Endothelial cell of umbilical vein (primary cell): ENCODE results near the gene ADCY2.

Experiments used
- CTCF ChIP-seq, 2 donors: IDR thresholded peaks; 1 replicate in 1 of 2; 2 replicates in 1 of 2; pipeline ENCODE4 v1.5.1; 2011; ENCODE audit warnings: low read length in 2 of 2, mild to moderate bottlenecking in 2 of 2, moderate library complexity in 2 of 2, control low read depth in 1 of 2, inconsistent platforms in 1 of 2, low read depth in 1 of 2; ENCODE audit not compliant: insufficient read depth in 1 of 2; ENCODE audit errors: extremely low read depth in 1 of 2
- EZH2 ChIP-seq: IDR thresholded peaks from 2 replicates; pipeline ENCODE4 v1.6.1; 2012; ENCODE audit warnings: borderline replicate concordance, low read depth, mild to moderate bottlenecking, moderate library complexity, low read length, inconsistent platforms; ENCODE audit not compliant: severe bottlenecking
- FOS ChIP-seq: IDR thresholded peaks from 2 replicates; pipeline ENCODE4 v1.6.1; 2011; ENCODE audit warnings: mild to moderate bottlenecking, low read length, moderate library complexity, borderline replicate concordance; ENCODE audit not compliant: insufficient read depth
- GATA2 ChIP-seq: IDR thresholded peaks from 2 replicates; pipeline ENCODE4 v1.7.0; 2011; ENCODE audit warnings: low read depth, mild to moderate bottlenecking, moderate library complexity, mixed read lengths, low read length; ENCODE audit not compliant: insufficient read length, insufficient read depth
- JUN ChIP-seq: IDR thresholded peaks from 2 replicates; pipeline ENCODE4 v1.6.1; 2011; ENCODE audit warnings: borderline replicate concordance, low read depth; ENCODE audit not compliant: insufficient read length, insufficient read depth
- MYC ChIP-seq: IDR thresholded peaks from one replicate; pipeline ENCODE4 v1.6.1; 2011; ENCODE audit warnings: mild to moderate bottlenecking, low read depth, low read length
- POLR2A ChIP-seq: IDR thresholded peaks from 2 replicates; pipeline ENCODE4 v1.6.1; 2012; ENCODE audit warnings: low read depth, mild to moderate bottlenecking, control low read depth, low read length
- POLR2AphosphoS5 ChIP-seq: IDR thresholded peaks from 2 replicates; pipeline ENCODE4 v1.6.1; 2012; ENCODE audit warnings: low read depth, mild to moderate bottlenecking, control low read depth, low read length, moderate library complexity; ENCODE audit not compliant: insufficient read depth

- TF ChIP-seq CTCF (IDR thresholded peaks at IDR 0.05; ENCODE audit: extremely low read depth in 1 of 2, insufficient read depth in 1 of 2, low read depth in 1 of 2, low read length in 2 of 2): no peak
- TF ChIP-seq POLR2A: no peak
- TF ChIP-seq FOS: no peak
- TF ChIP-seq GATA2: no peak
- TF ChIP-seq JUN: no peak
- no peak for TF ChIP-seq EZH2
- no peak for TF ChIP-seq POLR2AphosphoS5
- TF ChIP-seq MYC: no peak
These were observed 277.7 kb downstream of the ADCY2 start for GRCh38 chr5:7673658-7674057.
